BLaER1 treated with 17β-estradiol and CSF1 and Interleukin-3, amounts not matched to agents 10 nM and 100 nM (cell line): ENCODE results near the gene DUSP9.
A peak's percentile ranks its signal among the peaks of the same experiment; 100 is the strongest.
"Not testable (repeated sequence)": the region's sequence is repeated elsewhere in the genome, so short reads cannot be mapped to it uniquely, and the experiment has no call there.

ENCODE experiments used
- H3K27ac ChIP-seq, 11 experiments: shearing (Covaris generic); formaldehyde crosslinking; 2 replicates each; pipeline ENCODE4 v1.8.1; 2022
- H3K27me3 ChIP-seq, 11 experiments: shearing (Covaris generic); formaldehyde crosslinking; 2 replicates each; pipeline ENCODE4 v1.8.1; 2022
- H3K36me3 ChIP-seq, 11 experiments: shearing (Covaris generic); formaldehyde crosslinking; 2 replicates each; pipeline ENCODE4 v1.8.1; 2022
- H3K4me1 ChIP-seq, 10 experiments: shearing (Covaris generic); formaldehyde crosslinking; 2 replicates each; pipeline ENCODE4 v1.8.1; 2022
- H3K4me2 ChIP-seq, 11 experiments: shearing (Covaris generic); formaldehyde crosslinking; 2 replicates each; pipeline ENCODE4 v1.8.1; 2022
- H3K4me3 ChIP-seq, 10 experiments: shearing (Covaris generic); formaldehyde crosslinking; 2 replicates each; pipeline ENCODE4 v1.8.1; 2022
- H3K9ac ChIP-seq, 11 experiments: shearing (Covaris generic); formaldehyde crosslinking; 2 replicates each; pipeline ENCODE4 v1.8.1; 2022
- H3K9me3 ChIP-seq, 11 experiments: shearing (Covaris generic); formaldehyde crosslinking; replicated peaks in 1 of 11; 2 replicates each; pipeline ENCODE4 v1.8.1; 2022
- H4K20me1 ChIP-seq, 11 experiments: shearing (Covaris generic); formaldehyde crosslinking; 2 replicates each; pipeline ENCODE4 v1.8.1; 2022
- Cebpa-rat ChIP-seq, 11 experiments: shearing (Covaris generic); IDR thresholded peaks; 2 replicates each; pipeline ENCODE4 v1.8.1; 2022

DUSP9 gene

DNA sequence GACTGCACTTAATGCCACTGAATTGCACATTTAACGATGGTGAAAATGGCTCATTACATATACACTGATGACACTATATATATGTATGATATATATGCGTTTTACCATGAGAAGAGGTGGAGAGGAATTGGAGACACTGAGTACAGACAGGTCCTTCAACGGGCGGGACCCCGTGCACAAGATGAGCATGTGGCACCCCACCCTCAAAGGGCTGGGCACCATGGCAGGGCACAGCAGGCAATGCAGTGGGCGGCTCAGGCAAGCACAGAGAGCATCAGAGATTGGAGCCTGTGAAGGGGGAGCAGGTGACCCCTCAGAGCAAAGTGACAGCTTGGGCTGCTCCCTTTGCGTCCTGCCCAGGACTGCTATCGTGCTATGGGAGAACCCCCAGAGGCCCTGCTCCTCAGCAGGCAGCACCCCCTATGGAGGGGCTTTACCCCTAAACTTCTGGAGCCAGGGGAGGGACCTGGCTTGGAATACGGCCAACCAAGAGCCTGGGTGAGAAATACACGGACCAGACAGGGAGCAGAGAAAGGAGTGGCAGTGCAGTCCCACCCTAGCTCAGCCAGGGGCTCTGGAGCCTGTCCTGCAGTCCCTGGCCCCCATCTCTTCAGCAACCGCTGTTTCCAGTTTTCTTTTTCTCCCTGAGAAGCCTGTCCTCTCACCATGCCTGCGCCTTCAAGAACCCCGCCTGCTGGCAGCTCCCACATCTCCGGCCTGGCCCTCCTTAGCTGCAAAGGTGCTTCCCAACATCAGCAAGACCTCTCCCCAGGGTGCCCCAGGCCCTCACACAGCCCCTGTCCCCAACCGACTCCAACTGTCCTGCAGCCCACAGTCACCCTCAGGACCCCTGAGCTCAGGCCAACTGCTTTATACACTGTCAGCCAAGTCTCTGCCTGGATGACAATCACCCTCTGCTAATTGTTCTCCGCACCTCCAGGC, 51.2 kb downstream of the DUSP9 start:
- Histone ChIP-seq H3K4me1 (peaks cover 15 to 24% (median 18%) of the 10 kb centered on the region in 10 experiments), H4K20me1 (peaks cover 29 to 87% (median 74%) of the 10 kb centered on the region in 11 experiments; a peak in 21 of 22 replicates), H3K27me3 (peaks cover 58 to 85% (median 70%) of the 10 kb centered on the region in 11 experiments), H3K4me2 (no peak overlapping the region), H3K9ac (no peak overlapping the region), H3K4me3 (no peak overlapping the region), H3K36me3 (peaks cover 13 to 63% (median 31%) of the 10 kb centered on the region in 11 experiments; a peak in 21 of 22 replicates), H3K9me3 (no peaks in the 10 kb centered on the region), H3K27ac (no peak overlapping the region)
- TF ChIP-seq Cebpa-rat (IDR thresholded peaks at IDR 0.05): no peak

DNA sequence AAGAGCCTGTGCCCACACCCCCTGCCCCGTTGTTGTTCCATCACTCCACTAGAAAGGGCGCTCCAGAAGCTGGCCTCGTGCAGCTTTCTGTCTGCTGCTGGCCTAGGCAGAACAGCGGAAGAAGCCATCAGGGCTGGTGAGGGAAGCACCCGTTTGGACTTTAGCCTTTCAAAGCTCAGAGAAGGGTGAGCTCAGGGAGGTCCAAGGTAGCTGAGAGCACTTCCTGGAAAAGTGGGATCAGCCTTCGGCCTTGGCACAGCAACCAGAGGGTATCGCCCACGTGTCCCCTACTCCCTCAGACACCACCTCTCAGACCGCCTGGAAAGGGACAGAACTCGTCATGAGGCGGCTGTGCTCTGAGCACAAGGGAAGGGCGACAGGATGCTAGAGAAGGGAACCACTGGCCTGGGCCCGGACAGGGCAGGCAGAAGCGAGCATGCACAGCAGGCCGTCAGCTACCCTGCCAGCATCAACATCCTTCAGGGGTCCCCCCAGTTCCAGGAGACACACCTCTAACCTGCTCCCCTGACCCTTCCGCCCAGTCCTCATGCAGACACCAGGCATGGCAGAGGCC, 52.3 kb downstream of the DUSP9 start:
- Histone ChIP-seq H4K20me1 (peaks cover 38 to 88% (median 81%) of the 10 kb centered on the region in 11 experiments; a peak in 21 of 22 replicates), H3K27me3 (peaks cover 69 to 92% (median 81%) of the 10 kb centered on the region in 11 experiments), H3K4me1 (peaks cover 15 to 24% (median 18%) of the 10 kb centered on the region in 10 experiments), H3K36me3 (peaks cover 22 to 74% (median 41%) of the 10 kb centered on the region in 11 experiments)
- not testable (repeated sequence) for H3K27ac ChIP-seq, H3K4me2 ChIP-seq, H3K9ac ChIP-seq, H3K9me3 ChIP-seq, H3K4me3 ChIP-seq

DNA sequence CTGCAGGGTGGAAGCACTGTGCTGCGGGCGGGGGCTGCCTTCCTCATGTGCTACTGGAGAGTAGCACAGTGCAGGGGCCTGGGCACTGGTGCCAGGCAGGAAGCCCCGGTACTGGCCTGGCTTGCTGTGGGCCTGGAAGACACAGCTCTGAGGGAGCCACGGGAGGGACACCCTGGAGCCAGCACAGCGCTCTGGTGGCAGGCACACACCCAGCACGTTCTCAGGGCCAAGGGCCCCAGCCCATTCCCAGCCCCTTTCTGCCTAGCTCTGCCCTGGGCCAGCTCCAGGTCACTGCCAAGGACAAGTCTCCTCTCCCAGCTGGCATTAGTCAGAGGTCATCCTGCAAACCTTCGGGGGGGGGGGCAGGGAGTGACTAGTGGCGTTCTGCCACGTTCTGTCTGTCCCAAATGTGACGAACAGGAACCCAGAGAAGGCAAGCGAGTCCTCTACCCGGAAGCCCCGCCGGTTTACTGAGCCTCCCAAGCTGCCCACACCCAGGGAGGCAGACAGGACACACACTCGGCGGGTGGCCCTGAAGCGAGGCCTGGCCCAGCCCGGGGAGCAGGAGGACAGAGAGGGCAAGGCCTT, 52.9 kb downstream of the DUSP9 start:
- H3K9me3 ChIP-seq, H3K27ac ChIP-seq, H3K4me3 ChIP-seq: not testable (repeated sequence)
- peaks cover 15 to 24% (median 18%) of the 10 kb centered on the region in 10 experiments for H3K4me1 ChIP-seq
- peaks cover 24 to 80% (median 41%) of the 10 kb centered on the region in 11 experiments for H3K36me3 ChIP-seq
- peaks cover 75 to 97% (median 86%) of the 10 kb centered on the region in 11 experiments for H3K27me3 ChIP-seq
- peak overlapping the region in 4 of 11 experiments; percentile 46 to 62 (median 54); a peak in 4 of 22 replicates for H3K4me2 ChIP-seq
- peaks cover 43 to 94% (median 87%) of the 10 kb centered on the region in 11 experiments; a peak in 21 of 22 replicates for H4K20me1 ChIP-seq
- peak overlapping the region in 1 of 11 experiments; percentile 13; a peak in 1 of 22 replicates for H3K9ac ChIP-seq

- peak overlapping the region in 3 of 11 experiments; percentile 13 to 31 (median 16); a peak in 2 of 22 replicates for H3K9ac ChIP-seq
- TF ChIP-seq Cebpa-rat (IDR thresholded peaks at IDR 0.05): no peak
- H3K27me3 ChIP-seq: peaks cover 81 to 99% (median 91%) of the 10 kb centered on the region in 11 experiments
- peaks cover 15 to 24% (median 20%) of the 10 kb centered on the region in 10 experiments for H3K4me1 ChIP-seq
- H3K27ac ChIP-seq: no peak overlapping the region
- peaks cover 28 to 86% (median 47%) of the 10 kb centered on the region in 11 experiments for H3K36me3 ChIP-seq
- no peaks in the 10 kb centered on the region for H3K9me3 ChIP-seq
- no peak overlapping the region for H3K4me3 ChIP-seq
- H4K20me1 ChIP-seq: peaks cover 48 to 99% (median 91%) of the 10 kb centered on the region in 11 experiments; a peak in 21 of 22 replicates
- H3K4me2 ChIP-seq: peak overlapping the region in 7 of 11 experiments; percentile 28 to 62 (median 46); a peak in 14 of 22 replicates
Measured at GRCh38 chrX:153700376-153700945, 53.5 kb downstream of the DUSP9 start.
